Keratinocyte (primary cell): Measurements from ENCODE around the gene MTRR.

Experiments used
- EZH2 ChIP-seq: IDR thresholded peaks from one replicate; pipeline ENCODE4 v1.6.1; 2012; ENCODE audit warnings: inconsistent platforms, mild to moderate bottlenecking, low read length, moderate library complexity
- TF ChIP-seq, protein P1 (sequence below), 3 experiments: IDR thresholded peaks in 1 of 3; conservative IDR thresholded peaks in 1 of 3; optimal IDR thresholded peaks in 1 of 3; 2 replicates in 2 of 3; 3 replicates in 1 of 3; pipeline versions ENCODE3 to v1.5.1; 2011; ENCODE audit warnings: low read length in 3 of 3, mild to moderate bottlenecking in 3 of 3, moderate library complexity in 2 of 3, control low read depth in 1 of 3, inconsistent platforms in 1 of 3; ENCODE audit not compliant: insufficient read depth in 2 of 3; ENCODE audit errors: extremely low read depth in 1 of 3

DNA sequence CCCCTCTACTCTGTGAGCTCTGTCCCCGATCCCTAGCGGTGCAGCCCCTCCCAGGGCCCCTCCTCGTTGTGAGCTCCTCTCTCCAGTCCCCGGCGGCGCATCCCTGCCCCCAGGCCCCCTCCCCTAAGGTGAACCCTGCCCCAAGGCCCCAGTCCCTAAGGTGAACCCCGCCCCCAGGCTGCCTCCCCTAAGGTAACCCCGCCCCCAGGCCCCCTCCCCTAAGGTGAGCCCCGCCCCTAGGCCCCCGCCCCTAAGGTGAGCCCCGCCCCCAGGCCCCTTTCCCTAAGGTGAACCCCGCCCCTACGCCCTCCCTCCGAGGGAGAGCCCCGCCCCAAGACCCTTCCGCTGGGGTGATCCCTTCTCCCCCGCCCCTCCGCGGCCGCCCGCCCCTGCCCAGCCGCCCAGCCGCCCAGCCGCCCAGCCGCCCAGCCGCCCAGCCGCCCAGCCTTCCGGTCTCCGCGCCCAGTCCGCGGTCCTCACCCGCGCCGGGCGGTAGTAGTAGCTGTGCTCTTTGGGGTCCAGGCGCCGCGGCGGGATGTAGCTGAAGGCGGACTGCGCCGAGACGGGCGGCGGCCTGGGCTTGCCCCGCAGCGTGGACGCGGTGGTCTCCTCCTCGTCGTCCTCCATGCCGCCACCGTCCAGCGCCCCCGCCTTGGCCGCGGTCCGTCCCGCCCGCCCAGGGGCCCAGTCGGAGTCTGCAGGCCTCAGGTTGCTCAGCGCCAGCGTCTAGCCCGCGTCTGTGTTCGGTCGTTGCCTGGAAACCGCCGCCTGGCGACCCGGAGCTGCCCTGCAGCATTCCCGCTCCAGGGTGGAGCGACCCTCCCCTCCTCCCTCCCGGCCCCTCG is 18.3 kb upstream of the MTRR start, which contains the start of gene CFAP90:
- peak; percentile 29 for TF ChIP-seq EZH2
- TF ChIP-seq, protein P1, sequence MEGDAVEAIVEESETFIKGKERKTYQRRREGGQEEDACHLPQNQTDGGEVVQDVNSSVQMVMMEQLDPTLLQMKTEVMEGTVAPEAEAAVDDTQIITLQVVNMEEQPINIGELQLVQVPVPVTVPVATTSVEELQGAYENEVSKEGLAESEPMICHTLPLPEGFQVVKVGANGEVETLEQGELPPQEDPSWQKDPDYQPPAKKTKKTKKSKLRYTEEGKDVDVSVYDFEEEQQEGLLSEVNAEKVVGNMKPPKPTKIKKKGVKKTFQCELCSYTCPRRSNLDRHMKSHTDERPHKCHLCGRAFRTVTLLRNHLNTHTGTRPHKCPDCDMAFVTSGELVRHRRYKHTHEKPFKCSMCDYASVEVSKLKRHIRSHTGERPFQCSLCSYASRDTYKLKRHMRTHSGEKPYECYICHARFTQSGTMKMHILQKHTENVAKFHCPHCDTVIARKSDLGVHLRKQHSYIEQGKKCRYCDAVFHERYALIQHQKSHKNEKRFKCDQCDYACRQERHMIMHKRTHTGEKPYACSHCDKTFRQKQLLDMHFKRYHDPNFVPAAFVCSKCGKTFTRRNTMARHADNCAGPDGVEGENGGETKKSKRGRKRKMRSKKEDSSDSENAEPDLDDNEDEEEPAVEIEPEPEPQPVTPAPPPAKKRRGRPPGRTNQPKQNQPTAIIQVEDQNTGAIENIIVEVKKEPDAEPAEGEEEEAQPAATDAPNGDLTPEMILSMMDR (optimal IDR thresholded peaks at IDR 0.05 in 1 of 3, IDR thresholded peaks at IDR 0.05 in 1 of 3, conservative IDR thresholded peaks at IDR 0.05 in 1 of 3; ENCODE audit: extremely low read depth in 1 of 3, insufficient read depth in 2 of 3, low read length in 3 of 3) = no peak
